GM20431 (cell line): Measurements from ENCODE around the gene LY6G6C.

ENCODE experiments used
- in situ Hi-C: fragments of 300-500 bp; cut with MseI, MboI; formaldehyde crosslinking; loops from one replicate; pipeline ENCODE4 v1.15.0; 2020; ENCODE audit warnings: low sequenced_read_pairs; ENCODE audit not compliant: unreplicated experiment

The LY6G6C gene

DNA sequence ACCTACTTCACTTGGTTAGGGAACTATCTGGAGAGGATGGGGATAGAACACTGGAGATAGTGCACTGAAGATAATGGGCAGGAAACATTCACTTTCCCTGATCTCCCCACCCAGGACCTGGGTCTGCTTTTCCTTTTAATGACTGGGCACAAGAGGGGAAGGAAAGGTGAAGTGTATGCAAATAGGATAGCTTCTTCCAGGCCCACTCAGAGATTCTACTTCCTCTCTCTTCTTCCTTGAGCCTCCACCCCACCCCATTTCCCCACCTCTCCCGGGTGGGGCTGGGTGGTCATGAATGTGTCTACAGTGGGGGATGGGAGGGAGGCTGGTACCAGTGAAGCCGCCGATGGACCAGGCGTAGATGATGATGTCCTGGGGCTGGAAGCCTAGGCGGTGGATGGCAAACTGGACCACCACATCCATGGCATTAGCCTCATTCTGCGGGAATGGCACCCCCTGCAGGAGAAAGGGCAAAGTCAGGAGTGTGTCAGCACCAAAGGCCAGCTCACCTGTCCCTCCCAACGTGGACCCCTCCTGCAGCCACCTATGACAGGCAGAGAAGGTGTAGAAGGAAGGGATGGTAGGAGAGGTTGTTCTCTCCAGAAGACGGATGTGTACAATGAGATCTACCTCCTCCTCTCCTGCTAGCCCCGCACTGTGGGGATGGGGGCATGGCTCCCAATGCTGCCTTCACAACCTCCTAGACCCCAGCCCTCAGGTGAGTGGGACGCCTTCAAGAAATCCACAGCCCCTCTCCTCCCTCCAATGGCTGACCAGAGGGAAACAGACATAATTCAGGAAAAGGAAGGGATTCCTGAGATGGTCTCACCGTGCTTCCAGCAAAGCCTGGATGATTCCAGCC, 32.1 kb downstream of the LY6G6C start:
- in situ Hi-C loops: no loop called here

DNA sequence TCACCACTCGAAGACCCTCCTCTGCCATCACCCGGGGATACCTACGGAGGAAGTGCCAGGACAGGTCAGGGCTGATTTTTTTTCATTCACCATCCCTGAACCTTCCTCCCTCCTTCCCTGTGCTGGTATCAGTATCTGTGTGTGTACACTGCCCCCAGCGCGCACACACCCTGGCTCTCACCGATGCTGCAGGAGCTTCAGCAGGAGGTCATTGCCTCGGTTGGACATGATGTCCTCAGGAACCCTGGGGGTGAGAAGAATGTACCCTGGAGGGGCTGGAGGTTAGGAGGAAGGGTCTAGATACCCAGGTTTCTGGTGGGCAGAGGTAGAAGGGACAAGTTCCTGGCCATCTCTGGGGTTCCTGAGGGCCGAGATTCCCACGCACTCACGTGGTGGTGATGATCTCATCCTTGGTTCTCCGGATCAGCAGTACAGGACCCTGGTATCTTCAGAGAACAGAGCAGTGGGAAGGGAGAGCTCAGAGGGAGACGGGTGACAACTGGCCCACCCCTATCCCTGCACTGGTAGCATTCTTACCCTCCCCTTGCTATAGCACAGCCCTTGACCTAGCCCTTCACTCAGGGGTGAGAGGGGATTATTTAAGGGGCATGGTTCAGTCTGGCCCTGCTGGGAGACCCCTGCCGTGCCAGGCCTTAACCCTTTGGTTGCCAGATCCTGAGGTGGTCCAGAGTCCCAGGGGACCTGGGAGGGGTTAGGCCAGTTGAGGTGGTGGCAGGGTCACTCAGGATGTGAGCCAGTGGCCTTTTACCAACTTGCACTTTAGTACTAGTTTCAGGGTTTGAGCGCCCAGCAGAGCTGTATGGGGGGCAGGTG, 33.5 kb downstream of the LY6G6C start:
- in situ Hi-C loops: no loop called here

DNA sequence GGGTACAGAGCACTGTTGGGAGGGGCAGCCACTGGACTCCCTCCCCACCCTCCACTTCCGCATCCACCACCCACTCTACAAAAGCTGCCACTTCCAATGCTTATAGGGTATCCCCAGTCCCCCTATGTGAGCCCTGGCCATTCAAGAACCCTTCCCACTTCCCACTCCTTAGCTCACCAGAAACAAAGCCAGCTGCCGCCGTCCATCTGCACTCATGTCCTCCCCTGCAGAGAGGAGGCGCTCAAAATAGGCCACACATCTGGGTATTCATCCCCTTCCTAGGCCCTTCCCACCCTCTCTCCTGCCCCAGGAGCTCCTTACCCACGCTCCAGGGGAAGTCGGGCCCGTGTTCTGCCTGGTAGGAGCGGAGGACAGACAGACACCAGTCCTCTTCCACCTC, 34.2 kb downstream of the LY6G6C start:
- in situ Hi-C loops: no loop called here

DNA sequence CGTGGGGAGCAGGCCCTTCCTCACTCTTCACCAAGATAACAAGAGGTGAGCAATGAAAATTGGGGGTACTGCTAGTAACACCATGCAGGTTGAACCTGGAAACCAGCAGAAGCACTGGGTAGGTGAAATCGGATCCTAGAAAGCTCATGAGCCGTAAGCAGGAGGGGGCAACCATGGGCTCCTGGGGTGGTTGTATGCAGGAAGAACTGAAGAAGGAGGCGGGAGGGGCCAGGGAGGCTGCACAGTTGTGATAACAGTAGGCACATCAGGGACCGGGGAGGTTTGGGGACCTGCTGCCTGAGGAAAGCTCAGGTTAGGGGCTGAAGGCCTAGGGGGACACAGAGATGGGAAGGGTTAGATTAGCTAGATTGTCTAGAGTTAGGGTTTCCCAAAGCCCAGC, 35.1 kb downstream of the LY6G6C start:
- in situ Hi-C loops: no loop called here

DNA sequence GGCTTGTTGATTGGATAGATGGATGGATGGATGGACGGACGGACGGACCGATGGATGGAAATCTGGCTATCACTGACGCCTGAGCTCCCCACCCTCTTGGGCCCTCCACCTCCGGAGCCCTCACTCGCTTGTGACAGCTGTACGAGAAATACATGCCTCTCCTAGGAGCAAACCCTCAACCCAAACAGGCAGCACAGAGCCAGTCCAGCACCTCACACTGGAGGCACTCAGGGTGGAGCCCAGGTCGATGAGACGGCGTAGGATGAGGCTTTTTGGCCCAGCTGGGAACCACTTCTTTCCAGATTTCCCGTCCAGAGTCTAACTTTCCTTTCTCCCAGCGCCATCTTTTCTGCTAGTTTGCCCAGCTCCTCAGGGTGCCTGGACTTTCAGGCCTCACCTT, 38.0 kb downstream of the LY6G6C start:
- in situ Hi-C loops: no loop called here

DNA sequence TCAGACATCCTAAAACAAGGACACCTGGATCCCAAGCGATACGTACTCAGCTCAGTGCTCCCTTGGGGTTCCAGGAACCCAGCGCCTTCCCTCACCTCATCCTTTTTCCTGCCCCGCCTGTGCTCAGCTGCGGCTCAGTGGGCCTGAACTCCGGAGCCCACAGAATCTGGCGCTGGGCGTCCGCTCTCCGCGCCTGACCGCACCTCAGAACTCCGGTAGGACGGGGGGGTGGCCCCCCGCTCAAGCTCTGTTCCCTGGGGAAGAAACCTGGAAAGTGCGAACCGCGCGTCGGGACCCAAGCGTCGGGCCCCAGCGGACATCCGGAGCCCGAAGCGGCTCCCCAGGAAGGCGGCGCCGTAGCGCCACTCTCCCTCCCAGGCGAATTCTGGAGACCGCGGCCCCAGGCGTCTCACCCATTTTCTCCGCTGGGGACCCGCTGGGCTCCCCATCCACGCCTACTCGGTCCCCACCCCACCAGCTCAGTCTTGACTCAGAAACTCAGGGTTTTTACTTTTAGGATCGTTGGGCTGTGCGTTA, 40.3 kb downstream of the LY6G6C start:
- in situ Hi-C loops: no loop called here

DNA sequence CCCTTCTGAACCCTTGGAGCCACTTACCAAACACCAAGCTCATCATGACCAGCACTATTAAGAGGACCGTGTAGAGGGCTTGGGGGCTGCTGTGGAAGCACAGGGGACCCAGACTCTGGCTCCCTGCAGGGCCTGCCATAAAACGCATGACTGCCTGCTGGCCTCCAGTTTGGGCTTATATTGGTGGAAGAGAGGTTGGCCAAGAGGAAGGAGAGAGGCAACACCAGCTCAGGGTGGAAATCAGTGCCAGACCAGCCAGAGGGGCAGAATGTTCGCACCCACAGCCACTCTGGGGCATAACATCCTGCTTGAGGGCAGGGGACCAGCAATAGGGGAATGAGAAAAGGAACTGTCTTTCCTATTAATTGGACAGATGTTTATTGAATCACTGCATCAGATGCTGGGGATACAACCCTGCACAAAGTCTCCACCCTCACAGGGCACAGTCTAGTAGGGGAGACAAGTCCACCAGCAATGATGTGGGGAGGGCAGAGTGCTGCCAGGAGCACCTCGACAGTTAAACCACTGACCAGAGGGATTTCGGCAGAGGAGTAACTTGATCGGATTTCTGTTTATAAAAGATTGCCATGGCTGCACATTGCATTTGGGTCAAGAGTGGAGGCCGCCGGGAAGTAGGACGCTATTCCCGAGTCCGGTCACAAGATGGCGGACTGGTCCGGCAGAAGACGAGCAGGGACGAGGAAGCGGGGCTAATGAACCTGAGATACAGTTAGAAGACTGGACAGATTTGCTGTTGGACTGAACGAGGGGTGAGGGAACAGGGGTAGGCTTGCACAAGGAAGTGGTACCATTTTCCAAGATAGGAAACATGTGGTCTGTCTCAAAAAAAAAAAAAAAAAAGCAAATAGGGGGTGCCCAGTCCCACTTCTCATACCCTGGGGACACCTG, 41.1 kb downstream of the LY6G6C start, which contains the start of gene LY6G5C:
LY6G5C (minus strand) TSS at position 842 of the 909 bp plus-strand sequence; CDS start at position 148, 694 bp downstream.
- in situ Hi-C loops: no loop called here

DNA sequence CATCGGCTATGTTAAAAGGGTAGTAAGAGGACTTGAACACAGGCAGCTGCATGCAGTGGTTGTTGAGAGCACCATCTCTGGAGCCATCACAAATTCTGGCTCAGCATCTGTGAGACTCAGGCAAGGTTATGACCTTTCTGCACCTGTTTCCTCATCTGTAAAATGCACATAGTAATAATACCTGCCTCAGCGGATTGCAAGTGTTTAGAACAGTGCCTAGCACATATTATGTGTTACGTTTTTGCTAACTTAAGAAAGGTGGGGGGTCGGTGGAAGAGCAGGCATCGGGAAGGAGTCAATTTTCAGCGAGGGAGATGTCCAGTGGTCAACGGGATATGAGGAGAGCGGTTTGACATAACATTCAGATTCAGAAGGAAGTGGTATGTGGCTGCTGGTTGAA, 43.6 kb downstream of the LY6G6C start:
- in situ Hi-C loops: no loop called here

DNA sequence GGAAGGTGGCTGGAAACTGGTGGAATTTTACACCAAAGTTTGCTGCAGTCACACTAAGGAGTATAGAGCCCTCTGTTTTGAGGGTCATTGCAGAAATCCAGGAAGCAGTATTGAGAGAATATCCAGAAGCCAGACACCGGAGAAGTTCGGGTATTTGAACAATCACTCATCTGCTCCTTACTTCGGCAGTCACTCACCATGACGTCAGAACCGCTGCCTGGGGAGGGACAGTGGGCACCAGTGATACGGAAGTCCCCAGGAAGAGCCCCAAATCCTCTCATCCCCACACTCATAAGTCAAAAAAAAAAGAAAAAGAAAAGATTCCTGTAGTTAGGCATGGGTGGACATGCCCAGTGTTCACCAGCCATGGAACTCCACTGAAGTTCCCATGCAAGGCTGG, 44.6 kb downstream of the LY6G6C start:
- in situ Hi-C loops: no loop called here

DNA sequence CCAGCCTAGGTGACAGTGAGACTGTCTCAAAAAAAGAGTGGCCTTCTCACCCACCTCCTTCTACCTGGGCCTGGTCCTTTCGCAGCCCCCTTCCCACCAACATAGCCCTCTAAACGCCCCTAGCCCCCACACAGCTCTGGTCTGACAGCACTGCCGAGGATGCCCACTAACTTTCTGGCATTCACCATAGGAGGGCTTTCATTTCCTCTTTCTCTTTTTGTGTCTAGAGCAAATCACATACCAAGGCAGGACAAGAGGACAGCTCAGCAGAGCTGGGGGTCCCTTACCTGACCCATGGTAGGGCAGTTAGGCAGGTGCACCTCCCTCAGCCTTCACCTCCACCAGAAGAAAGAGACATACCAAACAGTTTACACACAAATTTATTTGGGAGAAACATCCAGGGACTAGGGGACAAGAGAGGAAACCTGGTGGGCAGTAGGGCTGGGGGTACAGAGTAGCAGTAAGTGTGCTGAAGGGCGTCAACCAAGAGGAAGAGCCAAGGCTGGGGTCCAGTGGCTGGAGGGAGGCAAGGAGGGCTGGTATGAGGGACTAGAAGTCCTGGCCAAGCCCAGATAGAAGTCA, 45.1 kb downstream of the LY6G6C start:
- in situ Hi-C loops: no loop called here

DNA sequence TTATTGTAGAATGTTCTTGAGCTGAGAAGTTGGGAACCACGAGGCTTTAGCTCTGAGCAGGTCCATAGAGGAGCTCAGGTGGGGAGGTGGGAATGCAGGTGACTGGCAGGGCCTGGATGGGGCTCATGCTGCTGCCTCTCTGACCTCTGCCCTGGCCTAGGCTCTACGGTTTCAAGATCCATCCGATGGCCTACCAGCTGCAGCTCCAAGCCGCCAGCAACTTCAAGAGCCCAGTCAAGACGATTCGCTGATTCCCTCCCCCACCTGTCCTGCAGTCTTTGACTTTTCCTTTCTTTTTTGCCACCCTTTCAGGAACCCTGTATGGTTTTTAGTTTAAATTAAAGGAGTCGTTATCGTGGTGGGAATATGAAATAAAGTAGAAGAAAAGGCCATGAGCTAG, 51.9 kb downstream of the LY6G6C start, which contains the start of gene LY6G5B:
LY6G5B (plus strand) TSS at position 301 of the 400 bp plus-strand sequence. CDS start 975 bp downstream, outside the sequence.
- in situ Hi-C loops: no loop called here
